NB4 (cell line): ENCODE data around the gene KPNA4.

Experiments used
- DNase-seq: peaks from one replicate; pipeline ENCODE4 v3.0.0; 2010; ENCODE audit warnings: low read depth
- H3K4me3 ChIP-seq: one replicate; pipeline ENCODE4 v1.5.1; 2011; ENCODE audit warnings: mild to moderate bottlenecking, low read depth, low read length, moderate library complexity
- MYC ChIP-seq: IDR thresholded peaks from 2 replicates; pipeline ENCODE4 v1.6.1; 2011; ENCODE audit warnings: low read depth, low read length
- POLR2A ChIP-seq: IDR thresholded peaks from 2 replicates; pipeline ENCODE4 v1.6.1; 2011; ENCODE audit warnings: mild to moderate bottlenecking; ENCODE audit not compliant: insufficient read length; ENCODE audit errors: extremely low read depth
- TF ChIP-seq, protein P1 (sequence below): IDR thresholded peaks from 2 replicates; pipeline ENCODE4 v1.6.1; 2011; ENCODE audit warnings: low read depth, low read length
- TF ChIP-seq, protein P2 (sequence below): IDR thresholded peaks from one replicate; pipeline ENCODE4 v1.5.1; 2012; ENCODE audit warnings: low read depth, low read length

Gene KPNA4

DNA sequence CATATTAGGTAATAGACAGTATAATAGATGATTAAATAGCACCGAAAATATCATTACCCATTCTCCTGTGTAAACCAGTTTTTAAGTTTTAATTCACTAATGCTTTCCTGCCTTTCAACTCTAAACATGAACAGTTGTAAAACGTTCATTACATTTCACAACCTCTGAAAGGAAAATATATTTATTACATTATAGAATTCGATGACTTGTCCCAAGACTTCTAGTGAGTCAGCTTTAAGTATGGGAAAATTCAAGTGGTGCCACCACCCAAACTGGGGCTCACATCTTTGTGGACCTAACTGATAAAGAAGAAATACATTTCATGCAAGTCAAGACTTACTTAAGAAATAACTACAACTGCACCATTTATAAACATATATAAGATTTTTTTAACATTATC lies 117.8 kb downstream of the KPNA4 start:
- TF ChIP-seq POLR2A: no peak
- TF ChIP-seq, protein P1, sequence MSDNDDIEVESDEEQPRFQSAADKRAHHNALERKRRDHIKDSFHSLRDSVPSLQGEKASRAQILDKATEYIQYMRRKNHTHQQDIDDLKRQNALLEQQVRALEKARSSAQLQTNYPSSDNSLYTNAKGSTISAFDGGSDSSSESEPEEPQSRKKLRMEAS: no peak
- no peak for TF ChIP-seq MYC
- TF ChIP-seq, protein P2, sequence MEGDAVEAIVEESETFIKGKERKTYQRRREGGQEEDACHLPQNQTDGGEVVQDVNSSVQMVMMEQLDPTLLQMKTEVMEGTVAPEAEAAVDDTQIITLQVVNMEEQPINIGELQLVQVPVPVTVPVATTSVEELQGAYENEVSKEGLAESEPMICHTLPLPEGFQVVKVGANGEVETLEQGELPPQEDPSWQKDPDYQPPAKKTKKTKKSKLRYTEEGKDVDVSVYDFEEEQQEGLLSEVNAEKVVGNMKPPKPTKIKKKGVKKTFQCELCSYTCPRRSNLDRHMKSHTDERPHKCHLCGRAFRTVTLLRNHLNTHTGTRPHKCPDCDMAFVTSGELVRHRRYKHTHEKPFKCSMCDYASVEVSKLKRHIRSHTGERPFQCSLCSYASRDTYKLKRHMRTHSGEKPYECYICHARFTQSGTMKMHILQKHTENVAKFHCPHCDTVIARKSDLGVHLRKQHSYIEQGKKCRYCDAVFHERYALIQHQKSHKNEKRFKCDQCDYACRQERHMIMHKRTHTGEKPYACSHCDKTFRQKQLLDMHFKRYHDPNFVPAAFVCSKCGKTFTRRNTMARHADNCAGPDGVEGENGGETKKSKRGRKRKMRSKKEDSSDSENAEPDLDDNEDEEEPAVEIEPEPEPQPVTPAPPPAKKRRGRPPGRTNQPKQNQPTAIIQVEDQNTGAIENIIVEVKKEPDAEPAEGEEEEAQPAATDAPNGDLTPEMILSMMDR: no peak
- H3K4me3 ChIP-seq: no peak overlapping the region
- DNase-seq: no peak

DNA sequence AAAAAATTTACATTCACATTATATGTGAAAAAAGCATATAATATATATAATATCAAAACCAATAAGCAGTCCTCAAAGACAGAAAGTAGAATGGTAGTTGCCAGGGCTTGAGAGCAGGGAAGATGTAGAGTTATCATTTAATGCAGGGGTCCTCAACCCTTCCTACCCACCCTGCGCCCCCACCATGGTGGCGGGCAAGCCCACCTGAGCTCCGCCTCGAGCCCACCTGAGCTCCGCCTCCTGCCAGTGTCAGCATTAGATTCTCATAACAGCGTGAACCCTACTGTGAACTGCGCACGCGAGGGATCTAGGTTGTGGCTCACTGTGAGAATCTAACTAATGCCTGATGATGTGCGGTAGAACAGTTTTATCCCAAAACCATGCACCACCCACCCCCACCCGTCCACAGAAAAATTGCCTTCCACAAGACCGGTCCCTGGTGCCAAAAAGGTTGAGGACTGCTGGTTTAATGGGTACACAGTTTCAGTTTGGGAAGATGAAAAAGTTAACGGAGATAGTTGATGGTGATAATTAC lies 118.8 kb downstream of the KPNA4 start:
- no peak overlapping the region for H3K4me3 ChIP-seq
- DNase-seq: no peak
- TF ChIP-seq, protein P1: no peak
- no peak for TF ChIP-seq MYC
- TF ChIP-seq, protein P2: no peak

DNA sequence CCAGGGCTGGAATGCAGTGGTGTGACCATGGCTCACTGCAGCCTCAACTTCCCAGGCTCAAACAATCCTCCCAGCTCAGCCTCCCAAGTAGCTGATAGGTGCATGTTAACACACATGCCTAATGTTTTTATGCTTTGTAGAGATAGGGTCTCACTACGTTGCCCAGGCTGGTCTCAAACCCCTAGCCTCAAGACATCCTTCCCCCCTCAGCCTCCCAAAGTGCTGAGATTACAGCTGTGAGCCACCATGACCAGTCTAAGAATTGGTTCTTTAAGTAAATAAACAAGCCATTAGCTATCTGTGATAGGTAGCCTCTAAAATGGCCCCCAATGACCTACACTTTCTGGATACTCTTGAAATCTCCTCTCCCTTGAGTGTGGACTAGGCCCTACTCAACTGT lies 119.5 kb downstream of the KPNA4 start:
- H3K4me3 ChIP-seq: no peak overlapping the region
- no peak for DNase-seq
- TF ChIP-seq POLR2A (no peak), MYC (no peak)
- TF ChIP-seq, protein P2: no peak
- TF ChIP-seq, protein P1: no peak
